ENCODE data around the gene ZNF70.

- no peak for TF ChIP-seq CTCF (IDR thresholded peaks at IDR 0.05; ENCODE audit: low read depth, low read length, poor library complexity, severe bottlenecking)
- TF ChIP-seq EZH2phosphoT487 (IDR thresholded peaks at IDR 0.05; ENCODE audit: borderline replicate concordance, low read length): no peak
Observed at GRCh38 chr22:23796461-23796860, 45.5 kb upstream of the ZNF70 start.
